Breast epithelium (tissue), 3 donors: ENCODE results near the gene STOX2.

Experiments
- POLR2A ChIP-seq: fragments of 450-650 bp; IDR thresholded peaks from one replicate; pipeline ENCODE4 v1.6.1; 2016; ENCODE audit warnings: antibody characterized with exemption, mild to moderate bottlenecking, moderate library complexity
- POLR2AphosphoS5 ChIP-seq, 3 donors: sonication (generic); formaldehyde crosslinking; IDR thresholded peaks; one replicate each; pipeline ENCODE4 v1.6.1; 2017; ENCODE audit warnings: antibody characterized with exemption in 3 of 3
- TF ChIP-seq, protein P1 (sequence below), 3 donors: fragments of 450-650 bp; IDR thresholded peaks; one replicate each; pipeline ENCODE4 v1.5.1; 2016 to 2017; ENCODE audit warnings: antibody characterized with exemption in 3 of 3, mild to moderate bottlenecking in 3 of 3, moderate library complexity in 3 of 3

- TF ChIP-seq POLR2A (no peak), POLR2AphosphoS5 (IDR thresholded peaks at IDR 0.05) (no peak)
- TF ChIP-seq, protein P1, sequence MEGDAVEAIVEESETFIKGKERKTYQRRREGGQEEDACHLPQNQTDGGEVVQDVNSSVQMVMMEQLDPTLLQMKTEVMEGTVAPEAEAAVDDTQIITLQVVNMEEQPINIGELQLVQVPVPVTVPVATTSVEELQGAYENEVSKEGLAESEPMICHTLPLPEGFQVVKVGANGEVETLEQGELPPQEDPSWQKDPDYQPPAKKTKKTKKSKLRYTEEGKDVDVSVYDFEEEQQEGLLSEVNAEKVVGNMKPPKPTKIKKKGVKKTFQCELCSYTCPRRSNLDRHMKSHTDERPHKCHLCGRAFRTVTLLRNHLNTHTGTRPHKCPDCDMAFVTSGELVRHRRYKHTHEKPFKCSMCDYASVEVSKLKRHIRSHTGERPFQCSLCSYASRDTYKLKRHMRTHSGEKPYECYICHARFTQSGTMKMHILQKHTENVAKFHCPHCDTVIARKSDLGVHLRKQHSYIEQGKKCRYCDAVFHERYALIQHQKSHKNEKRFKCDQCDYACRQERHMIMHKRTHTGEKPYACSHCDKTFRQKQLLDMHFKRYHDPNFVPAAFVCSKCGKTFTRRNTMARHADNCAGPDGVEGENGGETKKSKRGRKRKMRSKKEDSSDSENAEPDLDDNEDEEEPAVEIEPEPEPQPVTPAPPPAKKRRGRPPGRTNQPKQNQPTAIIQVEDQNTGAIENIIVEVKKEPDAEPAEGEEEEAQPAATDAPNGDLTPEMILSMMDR (IDR thresholded peaks at IDR 0.05), result no peak
Observed at GRCh38 chr4:183940864-183941263, 35.8 kb downstream of the STOX2 start.
